H1 (cell line): Measurements from ENCODE around the gene PAQR8. TPM values are rescaled to one million over a fixed set of nuclear protein-coding genes. Genes with fewer than 3 reads are reported as not detected.

Source experiments
- CTCF ChIA-PET: fragments of 300-600 bp; sonication (Branson Sonifier 250); formaldehyde crosslinking; loops from one replicate; lab custom pipeline; 2021; ENCODE audit not compliant: partially characterized antibody; lab: Charles Lee
- POLR2A ChIA-PET: fragments of 300-600 bp; sonication (Branson Sonifier 250); formaldehyde crosslinking; loops from one replicate; lab custom pipeline; 2021; ENCODE audit warnings: inconsistent platforms; ENCODE audit not compliant: partially characterized antibody; lab: Charles Lee
- DNase-seq, 2 experiments: peaks; one replicate each; pipeline versions ENCODE4 v3.0.0 to v3.0.0-alpha.2; 2010 to 2022; ENCODE audit warnings: low spot score in 2 of 2, low read depth in 1 of 2, mixed read lengths in 1 of 2
- FAIRE-seq: peaks from 2 replicates; lab custom pipeline; 2011; peaks lifted over from hg19 to GRCh38; lab: Jason Lieb, UNC
- H2AFZ ChIP-seq: 2 replicates; pipeline ENCODE4 v1.8.1; 2012; ENCODE audit warnings: low read length, inconsistent platforms
- H2AK5ac ChIP-seq: 2 replicates; pipeline ENCODE4 v1.6.1; 2013; ENCODE audit warnings: low read depth, low read length
- H2BK120ac ChIP-seq: replicated peaks from 2 replicates; pipeline ENCODE3; 2013; ENCODE audit warnings: low read depth, low read length, inconsistent platforms
- H2BK12ac ChIP-seq: 2 replicates; pipeline ENCODE4 v1.6.1; 2013; ENCODE audit warnings: low read depth, low read length
- H2BK15ac ChIP-seq: 2 replicates; pipeline ENCODE4 v1.6.1; 2013; ENCODE audit warnings: low read length
- H2BK20ac ChIP-seq: 2 replicates; pipeline ENCODE4 v1.6.1; 2013; ENCODE audit warnings: low read length
- H2BK5ac ChIP-seq: 2 replicates; pipeline ENCODE4 v1.6.1; 2013; ENCODE audit warnings: low read depth, low read length
- H3K14ac ChIP-seq: 2 replicates; pipeline ENCODE4 v1.6.1; 2013; ENCODE audit warnings: inconsistent platforms; ENCODE audit not compliant: insufficient read length
- H3K18ac ChIP-seq: 2 replicates; pipeline ENCODE4 v1.6.1; 2013; ENCODE audit warnings: low read length; ENCODE audit errors: extremely low read depth
- H3K23ac ChIP-seq: 2 replicates; pipeline ENCODE4 v1.6.1; 2013; ENCODE audit warnings: inconsistent platforms; ENCODE audit not compliant: insufficient read length
- H3K23me2 ChIP-seq: 2 replicates; pipeline ENCODE4 v1.6.1; 2013; ENCODE audit warnings: low read depth, low read length
- H3K27ac ChIP-seq: 2 replicates; pipeline ENCODE4 v1.6.1; 2011; ENCODE audit warnings: low read depth, low read length, inconsistent platforms
- H3K27me3 ChIP-seq, 4 experiments: replicated peaks in 1 of 4; 1 replicate in 1 of 4; 2 replicates in 3 of 4; pipeline versions ENCODE4 v1.6.1 to v1.8.1; 2011 to 2013; ENCODE audit warnings: low read length in 3 of 4, mild to moderate bottlenecking in 3 of 4, inconsistent platforms in 2 of 4, mixed read lengths in 2 of 4, moderate library complexity in 1 of 4; ENCODE audit not compliant: control insufficient read depth in 3 of 4, insufficient read depth in 3 of 4; ENCODE audit errors: extremely low read depth in 1 of 4
- H3K36me3 ChIP-seq, 4 experiments: 2 replicates each; pipeline versions ENCODE4 v1.6.1 to v1.8.1; 2011 to 2013; ENCODE audit warnings: mild to moderate bottlenecking in 4 of 4, low read length in 3 of 4, moderate library complexity in 2 of 4, control low read depth in 1 of 4, inconsistent platforms in 1 of 4; ENCODE audit not compliant: insufficient read depth in 4 of 4, control insufficient read depth in 2 of 4
- H3K4ac ChIP-seq: replicated peaks from 2 replicates; pipeline ENCODE3; 2013; ENCODE audit warnings: low read length, low read depth, mixed read lengths, inconsistent platforms; ENCODE audit not compliant: insufficient read length
- H3K4me1 ChIP-seq, 4 experiments: replicated peaks in 1 of 4; 1 replicate in 1 of 4; 2 replicates in 3 of 4; pipeline versions ENCODE4 v1.6.1 to v1.8.1; 2011 to 2013; ENCODE audit warnings: low read length in 3 of 4, inconsistent platforms in 2 of 4, mixed read lengths in 1 of 4; ENCODE audit not compliant: insufficient read depth in 4 of 4, control insufficient read depth in 3 of 4
- H3K4me2 ChIP-seq, 2 experiments: 2 replicates each; pipeline versions ENCODE4 v1.6.1 to v1.8.1; 2011 to 2013; ENCODE audit warnings: low read depth in 2 of 2, low read length in 2 of 2, control low read depth in 1 of 2, inconsistent platforms in 1 of 2, mild to moderate bottlenecking in 1 of 2; ENCODE audit not compliant: insufficient read depth in 1 of 2
- H3K4me3 ChIP-seq, 4 experiments: fragments of 200-600, 300-600 bp in 1 of 4; sonication (generic), shearing (Covaris generic), sonication (Bioruptor Twin) in 1 of 4; 2 replicates each; pipeline versions ENCODE4 v1.5.1 to v1.8.1; 2011 to 2016; ENCODE audit warnings: low read length in 4 of 4, low read depth in 3 of 4, control low read depth in 2 of 4, inconsistent platforms in 2 of 4, mild to moderate bottlenecking in 2 of 4, mixed read lengths in 1 of 4, moderate library complexity in 1 of 4; ENCODE audit not compliant: insufficient read depth in 2 of 4; ENCODE audit errors: extremely low read depth in 1 of 4
- H3K56ac ChIP-seq: replicated peaks from 2 replicates; pipeline ENCODE3; 2013; ENCODE audit warnings: low read depth, mild to moderate bottlenecking, mixed read lengths, low read length, inconsistent platforms; ENCODE audit not compliant: insufficient read length
- H3K79me1 ChIP-seq: 2 replicates; pipeline ENCODE4 v1.6.1; 2013; ENCODE audit warnings: low read depth, low read length, control low read depth
- H3K79me2 ChIP-seq, 2 experiments: 2 replicates each; pipeline versions ENCODE4 v1.6.1 to v1.8.1; 2012 to 2013; ENCODE audit warnings: low read length in 2 of 2, mild to moderate bottlenecking in 2 of 2, inconsistent platforms in 1 of 2; ENCODE audit not compliant: insufficient read depth in 2 of 2, control insufficient read depth in 1 of 2
- H3K9ac ChIP-seq, 4 experiments: replicated peaks in 1 of 4; 1 replicate in 1 of 4; 2 replicates in 3 of 4; pipeline versions ENCODE4 v1.6.1 to v1.8.1; 2011 to 2013; ENCODE audit warnings: low read depth in 3 of 4, low read length in 3 of 4, control low read depth in 2 of 4, mild to moderate bottlenecking in 2 of 4, moderate library complexity in 2 of 4, inconsistent platforms in 1 of 4; ENCODE audit errors: extremely low read depth in 1 of 4
- H3K9me3 ChIP-seq, 2 experiments: 2 replicates each; pipeline versions ENCODE4 v1.6.1 to v1.8.1; 2012 to 2013; ENCODE audit warnings: mild to moderate bottlenecking in 2 of 2, moderate library complexity in 2 of 2, control low read depth in 1 of 2, inconsistent platforms in 1 of 2, low read depth in 1 of 2, low read length in 1 of 2, mixed read lengths in 1 of 2; ENCODE audit not compliant: insufficient read depth in 2 of 2
- H4K20me1 ChIP-seq, 2 experiments: replicated peaks in 1 of 2; 2 replicates each; pipeline versions ENCODE3 to v1.8.1; 2011 to 2013; ENCODE audit warnings: inconsistent platforms in 2 of 2, low read length in 2 of 2, mild to moderate bottlenecking in 1 of 2; ENCODE audit not compliant: insufficient read depth in 2 of 2, control insufficient read depth in 1 of 2
- H4K5ac ChIP-seq: 2 replicates; pipeline ENCODE4 v1.6.1; 2013; ENCODE audit warnings: low read length, low read depth, mixed read lengths, inconsistent platforms; ENCODE audit not compliant: insufficient read length
- H4K8ac ChIP-seq: 2 replicates; pipeline ENCODE4 v1.8.0; 2013; ENCODE audit warnings: mild to moderate bottlenecking, moderate library complexity, low read length, inconsistent platforms; ENCODE audit not compliant: insufficient read depth; ENCODE audit errors: extremely low read depth
- H4K91ac ChIP-seq: replicated peaks from 2 replicates; pipeline ENCODE3; 2013; ENCODE audit warnings: low read length, mixed read lengths, inconsistent platforms; ENCODE audit not compliant: insufficient read length
- ATF3 ChIP-seq: IDR thresholded peaks from 2 replicates; pipeline ENCODE4 v1.6.1; 2011; ENCODE audit warnings: low read depth, mild to moderate bottlenecking, low read length; ENCODE audit not compliant: insufficient read depth
- EGR1 ChIP-seq: IDR thresholded peaks from 2 replicates; pipeline ENCODE4 v1.6.1; 2011; ENCODE audit warnings: low read depth, low read length, borderline replicate concordance
- GABPA ChIP-seq: IDR thresholded peaks from 2 replicates; pipeline ENCODE4 v1.6.1; 2011; ENCODE audit warnings: mild to moderate bottlenecking, low read length, moderate library complexity, borderline replicate concordance; ENCODE audit not compliant: insufficient read depth
- JUN ChIP-seq: IDR thresholded peaks from 2 replicates; pipeline ENCODE4 v1.6.1; 2011; ENCODE audit warnings: low read depth, mild to moderate bottlenecking, improper control_type of control experiment, low read length
- SIX5 ChIP-seq: IDR thresholded peaks from 2 replicates; pipeline ENCODE4 v1.6.1; 2011; ENCODE audit warnings: mild to moderate bottlenecking, low read depth, low read length
- SUZ12 ChIP-seq: fragments of 200-600 bp; sonication (generic); IDR thresholded peaks from 2 replicates; pipeline ENCODE4 v1.6.1; 2012; ENCODE audit warnings: mild to moderate bottlenecking, inconsistent platforms, low read length, moderate library complexity, mixed read lengths
- TEAD4 ChIP-seq: IDR thresholded peaks from 2 replicates; pipeline ENCODE4 v1.6.1; 2012; ENCODE audit warnings: low read depth, low read length, inconsistent platforms, mixed read lengths
- USF2 ChIP-seq: IDR thresholded peaks from 2 replicates; pipeline ENCODE4 v1.6.1; 2011; ENCODE audit warnings: low read length, improper control_type of control experiment
- WGBS, 2 experiments: shearing (Covaris generic) in 1 of 2; methylation state at CpG; one replicate each; pipeline versions ENCODE4 v1.1.6 to v1.1.7; 2013 to 2015; ENCODE audit warnings: low lambda C conversion rate in 2 of 2, mixed read lengths in 2 of 2, inconsistent platforms in 1 of 2, low coverage in 1 of 2, missing lambda C conversion rate in 1 of 2; ENCODE audit not compliant: insufficient replicate concordance in 2 of 2, insufficient coverage in 1 of 2, insufficient read length in 1 of 2; ENCODE audit errors: extremely low coverage in 1 of 2, missing lambda C conversion rate in 1 of 2; 5-methylcytosine and 5-hydroxymethylcytosine counted together
- polyA plus RNA-seq, 7 experiments: library from polyadenylated mRNA; depleted of rRNA in 3 of 7; stranded (reverse) in 5 of 7; unstranded in 2 of 7; fragments of >200 nt in 5 of 7; fragments of 200-250 nt in 2 of 7; gene quantifications; 1 replicate in 5 of 7; 2 replicates in 1 of 7; 4 replicates in 1 of 7; pipeline versions ENCODE4 v1.2.1 to v1.2.3, GENCODE V29; 2011 to 2013; ENCODE audit warnings: missing spikeins in 2 of 7, mixed read lengths in 2 of 7
- total RNA-seq: library from RNA; stranded (reverse); fragmentation: NEBNext Ultra II Directional; extraction: Animal tissue kit (Norgen Biotek cat#: 25700); gene quantifications from 2 replicates; pipeline ENCODE4 v1.2.1, GENCODE V29; 2021
- TF ChIP-seq, protein P1 (sequence below), 3 experiments: IDR thresholded peaks; 1 replicate in 2 of 3; 2 replicates in 1 of 3; pipeline versions ENCODE4 v1.5.1 to v1.6.1; 2011; ENCODE audit warnings: low read length in 3 of 3, mild to moderate bottlenecking in 3 of 3, inconsistent platforms in 2 of 3, low read depth in 1 of 3, moderate library complexity in 1 of 3; ENCODE audit not compliant: insufficient read depth in 1 of 3; ENCODE audit errors: control extremely low read depth in 1 of 3

Gene PAQR8
- total and polyA plus RNA-seq, 2 of the 8 experiments (the other 6 are each of a cell fraction or from before 2014, with no cell fraction given): 7.6 to 9.6 TPM

- POLR2A ChIA-PET: interaction anchor here (0.7 kb wide), 1 partner anchor 108 kb away, joined by 3 read pairs; the partner anchor contains the start of gene MCM3
- H3K23me2 ChIP-seq: no peaks in the 10 kb centered on the region
- TF ChIP-seq JUN (no peak), SIX5 (no peak), ATF3 (no peak), USF2 (no peak), GABPA (no peak), SUZ12 (no peak), TEAD4 (no peak), EGR1 (no peak)
- TF ChIP-seq, protein P1, sequence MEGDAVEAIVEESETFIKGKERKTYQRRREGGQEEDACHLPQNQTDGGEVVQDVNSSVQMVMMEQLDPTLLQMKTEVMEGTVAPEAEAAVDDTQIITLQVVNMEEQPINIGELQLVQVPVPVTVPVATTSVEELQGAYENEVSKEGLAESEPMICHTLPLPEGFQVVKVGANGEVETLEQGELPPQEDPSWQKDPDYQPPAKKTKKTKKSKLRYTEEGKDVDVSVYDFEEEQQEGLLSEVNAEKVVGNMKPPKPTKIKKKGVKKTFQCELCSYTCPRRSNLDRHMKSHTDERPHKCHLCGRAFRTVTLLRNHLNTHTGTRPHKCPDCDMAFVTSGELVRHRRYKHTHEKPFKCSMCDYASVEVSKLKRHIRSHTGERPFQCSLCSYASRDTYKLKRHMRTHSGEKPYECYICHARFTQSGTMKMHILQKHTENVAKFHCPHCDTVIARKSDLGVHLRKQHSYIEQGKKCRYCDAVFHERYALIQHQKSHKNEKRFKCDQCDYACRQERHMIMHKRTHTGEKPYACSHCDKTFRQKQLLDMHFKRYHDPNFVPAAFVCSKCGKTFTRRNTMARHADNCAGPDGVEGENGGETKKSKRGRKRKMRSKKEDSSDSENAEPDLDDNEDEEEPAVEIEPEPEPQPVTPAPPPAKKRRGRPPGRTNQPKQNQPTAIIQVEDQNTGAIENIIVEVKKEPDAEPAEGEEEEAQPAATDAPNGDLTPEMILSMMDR (IDR thresholded peaks at IDR 0.05; ENCODE audit: control extremely low read depth in 1 of 3, insufficient read depth in 1 of 3, low read depth in 1 of 3, low read length in 3 of 3): no peak
Observed at GRCh38 chr6:52392944-52393343, 31.0 kb downstream of the PAQR8 start.

More at GRCh38 chr6:52392944-52393343, 31.0 kb downstream of the PAQR8 start:
- Histone ChIP-seq H2AK5ac (no peak overlapping the region), H3K9ac (no peak overlapping the region), H2BK20ac (no peak overlapping the region), H3K36me3 (no peaks in the 10 kb centered on the region; a peak in 1 of 8 replicates), H3K4me2 (no peak overlapping the region), H3K4me1 (no peaks in the 10 kb centered on the region), H3K27me3 (peaks cover 0 to 2% (median 0%) of the 10 kb centered on the region in 4 experiments; a peak in 1 of 7 replicates), H4K8ac (no peak overlapping the region), H3K18ac (no peak overlapping the region), H3K4me3 (no peak overlapping the region), H3K56ac (no peak overlapping the region), H2BK120ac (no peak overlapping the region), H2AFZ (no peak overlapping the region), H2BK15ac (no peak overlapping the region), H3K14ac (no peak overlapping the region), H2BK5ac (no peak overlapping the region), H3K23ac (no peak overlapping the region), H3K4ac (no peak overlapping the region), H3K27ac (no peak overlapping the region), H3K79me1 (no peaks in the 10 kb centered on the region), H2BK12ac (no peak overlapping the region), H4K91ac (no peak overlapping the region), H3K9me3 (peaks cover 2 to 10% of the 10 kb centered on the region in 2 experiments; a peak in 2 of 4 replicates), H4K20me1 (peaks cover 0 to 1% of the 10 kb centered on the region in 2 experiments), H3K79me2 (no peaks in the 10 kb centered on the region), H4K5ac (no peak overlapping the region)
- CTCF ChIA-PET: interaction anchor here (1.4 to 1.6 kb wide), 2 partner anchors 12 to 25 kb away, joined by 3 to 6 read pairs; no protein-coding TSS in a partner anchor
- FAIRE-seq (no peak), DNase-seq (no peak)
- 100% methylated on average over 1 of the region's 1 CpG; no CpG with 5 or more reads in 1 of the 2 experiments for WGBS, 2 experiments
